ENCODE results near the gene NCS1.

GRCh38 chr9:130237763-130238524 lies 65.7 kb downstream of the NCS1 start:
- TF ChIP-seq CTCF (conservative IDR thresholded peaks at IDR 0.05) (no peak), ZFX (IDR thresholded peaks at IDR 0.05) (no peak)

Measured in C4-2B (cell line).